Nucleus accumbens (tissue), 56 donors: Measurements from ENCODE around the gene AZU1.

Source experiments
- DNase-seq, 56 donors: peaks; one replicate each; lab custom pipeline; 2025; lab: John Stamatoyannopoulos, UW

AZU1 gene

DNA sequence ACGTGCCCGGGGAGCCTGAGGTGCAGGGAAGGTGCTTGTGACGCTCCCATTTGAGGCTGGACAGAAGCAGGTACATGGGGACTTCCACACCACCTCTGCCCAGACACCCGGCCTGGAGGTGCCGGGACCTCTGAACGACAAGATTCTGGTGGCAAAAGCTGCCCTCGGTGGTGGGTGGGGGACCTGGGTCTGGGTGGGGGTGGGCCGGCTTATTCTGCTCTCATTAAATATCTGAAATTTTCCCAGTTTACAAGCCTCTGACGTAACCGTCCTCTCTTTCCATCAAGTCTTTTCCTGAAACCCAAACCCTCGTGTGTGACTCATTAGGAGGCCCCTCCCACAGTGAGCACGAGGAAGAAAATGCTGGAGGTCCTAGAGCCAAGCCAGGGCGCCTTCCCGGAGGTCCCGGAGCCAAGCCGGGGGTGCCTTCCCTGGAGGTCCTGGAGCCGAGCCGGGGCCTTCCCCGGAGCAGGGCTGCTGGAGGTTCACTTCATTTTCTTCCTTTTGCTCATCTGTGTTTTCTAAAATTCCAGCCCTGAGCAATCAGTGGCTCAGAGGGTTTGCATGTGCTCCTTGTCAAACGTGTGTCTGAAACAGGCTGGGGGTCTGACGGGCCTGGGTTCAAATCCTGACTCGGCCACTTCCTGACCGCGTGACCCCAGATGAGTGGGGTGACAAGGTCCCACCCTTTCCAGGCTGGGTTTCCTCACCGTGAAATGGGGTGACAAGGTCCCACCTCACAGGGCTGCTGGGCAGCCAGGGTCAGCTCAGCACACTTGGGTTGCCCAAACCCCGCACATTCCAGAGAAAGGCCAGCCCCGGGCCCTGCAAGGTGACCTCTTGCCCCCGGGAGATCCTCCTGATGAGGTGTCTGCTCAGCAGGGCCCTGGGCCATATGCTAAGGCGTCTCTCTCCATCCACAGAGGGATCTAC lies 41.9 kb downstream of the AZU1 start:
- peak in 3 of 56 donors; percentile 15 to 29 (median 17) for DNase-seq

- no peak for DNase-seq
These were observed 42.7 kb downstream of the AZU1 start for GRCh38 chr19:870314-870713.

DNA sequence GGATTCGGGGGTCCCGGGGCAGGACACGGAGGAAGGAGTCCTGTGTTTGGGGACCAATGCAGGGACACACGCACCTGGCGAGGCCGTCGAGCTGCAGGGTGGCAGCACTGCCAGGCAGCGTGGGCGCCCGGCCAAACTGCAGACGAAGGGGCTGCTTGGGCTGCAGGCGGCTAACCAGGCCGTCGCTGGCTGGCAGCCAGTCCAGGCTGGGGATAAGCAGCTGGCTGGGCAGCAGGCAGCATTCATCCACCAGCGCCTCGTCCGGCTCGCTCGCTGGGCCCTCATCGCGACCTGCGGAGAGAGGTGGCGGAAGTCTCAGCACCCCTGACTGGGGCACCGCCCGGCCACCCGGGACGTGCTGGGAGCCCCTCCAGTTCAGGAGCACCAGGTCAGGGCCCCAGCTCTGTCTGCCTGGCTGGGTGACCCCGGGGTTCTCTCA lies 43.3 kb downstream of the AZU1 start:
- peak in 17 of 56 donors; percentile 4 to 58 (median 31) for DNase-seq

DNA sequence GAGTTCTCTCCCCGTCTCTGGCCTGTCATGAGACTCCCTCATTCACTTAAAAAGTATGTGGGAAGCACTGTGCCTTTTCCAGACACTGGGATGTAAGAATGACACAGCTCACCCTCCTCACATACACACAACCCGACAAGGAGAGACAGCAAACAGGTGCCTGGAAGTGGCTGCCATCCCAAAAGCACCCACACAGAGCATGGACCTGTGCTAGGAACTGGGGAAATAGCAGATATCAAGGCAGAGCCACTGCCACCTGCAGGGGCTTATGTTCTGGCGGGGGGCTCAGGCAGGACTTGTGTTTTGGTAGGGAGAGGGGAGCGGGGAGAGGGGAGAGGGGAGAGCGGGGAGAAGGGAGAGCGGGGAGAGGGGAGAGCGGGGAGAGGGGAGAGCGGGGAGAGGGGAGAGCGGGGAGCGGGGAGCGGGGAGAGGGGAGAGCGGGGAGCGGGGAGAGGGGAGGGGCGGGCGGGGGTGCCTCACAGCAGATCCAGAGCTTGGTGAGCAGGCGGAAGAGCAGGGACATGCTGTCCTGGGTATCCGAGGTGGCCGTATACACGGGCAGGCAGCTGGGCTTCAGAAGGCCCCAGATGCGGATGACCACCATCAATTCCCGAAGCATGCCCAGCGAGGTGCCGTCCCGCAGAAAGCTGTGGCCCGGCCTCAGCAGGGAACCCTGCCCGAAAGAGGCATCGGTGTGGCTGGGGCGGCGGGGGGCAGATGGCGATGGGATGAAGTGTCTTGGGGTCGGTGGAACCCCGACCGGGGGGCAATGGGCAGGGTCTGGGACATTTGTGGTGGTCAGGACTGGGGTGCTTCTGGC lies 44.0 kb downstream of the AZU1 start:
- peak in 2 of 56 donors; percentile 6 to 33 for DNase-seq

DNA sequence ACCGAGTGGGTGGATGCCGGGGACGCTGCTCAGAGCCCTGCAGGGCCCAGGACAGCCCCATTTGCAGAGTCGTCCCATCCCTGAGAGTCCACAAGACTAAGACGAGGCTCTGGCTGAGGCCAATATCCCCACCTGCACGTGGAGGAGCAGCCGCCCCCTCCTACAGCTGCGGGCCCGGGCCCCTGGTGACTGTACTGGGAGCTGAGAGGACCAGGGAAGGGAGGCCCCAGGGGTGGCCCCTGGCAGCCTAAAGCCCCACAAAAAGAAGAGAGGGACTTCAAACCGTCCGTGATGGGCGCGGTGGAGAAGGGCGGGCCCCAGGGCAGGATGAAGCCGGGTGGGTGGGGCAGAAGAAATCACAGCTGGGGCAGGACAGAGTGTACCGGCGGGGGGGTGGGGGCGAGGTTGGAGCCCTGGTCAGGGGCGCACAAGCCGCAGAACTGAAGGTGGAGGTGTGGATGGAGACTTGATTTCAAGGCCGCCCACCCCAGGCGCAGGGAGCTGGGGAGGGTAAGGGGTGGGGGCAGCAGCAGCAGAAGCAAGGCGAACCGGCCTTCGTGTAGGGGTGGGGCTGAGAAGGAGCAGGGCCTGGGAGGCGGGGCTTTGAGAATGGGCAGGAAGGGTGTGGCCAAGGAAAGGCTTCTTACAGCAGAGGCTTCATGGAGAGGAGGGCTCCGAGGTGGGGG lies 44.8 kb downstream of the AZU1 start:
- no peak for DNase-seq

GRCh38 chr19:873084-873483 lies 45.4 kb downstream of the AZU1 start:
- DNase-seq: peak in 2 of 56 donors; percentile 11 to 17

- no peak for DNase-seq
These were observed 46.0 kb downstream of the AZU1 start for GRCh38 chr19:873561-874041.

- no peak for DNase-seq
These were observed 47.7 kb downstream of the AZU1 start for GRCh38 chr19:875265-875879.

GRCh38 chr19:876089-876488 lies 48.5 kb downstream of the AZU1 start:
- no peak for DNase-seq

- no peak for DNase-seq
These were observed 49.2 kb downstream of the AZU1 start for GRCh38 chr19:876780-877314.

DNA sequence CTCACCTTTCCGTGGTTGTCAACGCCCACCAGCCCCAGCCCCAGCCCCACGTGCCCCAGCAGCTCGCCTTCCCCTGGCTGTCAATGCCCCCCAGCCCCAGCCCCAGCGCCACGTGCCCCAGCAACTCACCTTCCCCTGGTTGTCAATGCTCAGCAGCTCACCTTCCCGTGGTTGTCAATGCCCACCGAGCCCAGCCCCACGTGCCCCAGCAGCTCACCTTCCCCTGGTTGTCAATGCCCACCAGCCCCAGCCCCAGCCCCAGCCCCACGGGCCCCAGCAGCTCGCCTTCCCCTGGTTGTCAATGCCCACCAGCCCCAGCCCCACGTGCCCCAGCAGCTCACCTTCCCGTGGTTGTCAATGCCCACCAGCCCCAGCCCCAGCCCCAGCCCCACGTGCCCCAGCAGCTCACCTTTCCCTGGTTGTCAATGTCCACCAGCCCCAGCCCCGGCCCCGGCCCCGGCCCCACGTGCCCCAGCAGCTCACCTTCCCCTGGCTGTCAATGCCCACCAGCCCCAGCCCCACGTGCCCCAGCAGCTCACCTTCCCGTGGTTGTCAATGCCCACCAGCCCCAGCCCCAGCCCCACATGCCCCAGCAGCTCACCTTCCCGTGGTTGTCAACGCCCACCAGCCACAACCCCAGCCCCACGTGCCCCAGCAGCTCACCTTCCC lies 50.5 kb downstream of the AZU1 start:
- peak in 1 of 56 donors; percentile 14 for DNase-seq

GRCh38 chr19:878751-879561 lies 51.3 kb downstream of the AZU1 start:
- DNase-seq: peak in 8 of 56 donors; percentile 14 to 42 (median 27)

DNA sequence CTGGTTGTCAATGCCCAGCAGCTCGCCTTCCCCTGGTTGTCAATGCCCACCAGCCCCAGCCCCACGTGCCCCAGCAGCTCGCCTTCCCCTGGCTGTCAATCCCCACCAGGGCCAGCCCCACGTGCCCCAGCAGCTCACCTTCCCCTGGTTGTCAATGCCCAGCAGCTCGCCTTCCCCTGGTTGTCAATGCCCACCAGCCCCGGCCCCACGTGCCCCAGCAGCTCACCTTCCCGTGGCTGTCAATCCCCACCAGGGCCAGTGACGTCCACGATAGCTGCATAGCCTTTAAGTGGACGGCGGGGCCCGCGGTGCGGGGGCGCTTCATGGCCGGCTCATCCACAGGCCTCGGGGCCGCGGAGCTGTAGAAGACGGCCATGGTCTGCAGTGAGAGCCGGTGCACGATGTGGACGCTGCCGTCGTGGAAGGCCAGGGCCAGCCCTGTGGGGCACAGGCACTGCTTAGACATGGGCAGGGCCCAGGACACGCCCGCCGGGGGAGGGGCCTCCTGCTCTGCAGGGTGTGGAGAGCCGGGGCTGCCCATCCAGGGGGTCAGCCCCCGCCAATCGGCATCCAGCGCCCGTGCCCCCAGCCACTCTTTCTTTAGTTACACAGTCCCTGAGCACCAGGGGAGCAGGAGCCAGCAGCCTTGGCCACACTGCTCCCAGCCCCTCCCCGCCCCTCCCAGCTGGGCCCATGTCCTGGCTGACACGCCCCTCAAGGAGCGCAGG lies 52.2 kb downstream of the AZU1 start:
- DNase-seq: peak in 1 of 56 donors; percentile 13
